NB4 (cell line): ENCODE data around the gene IL22RA1.

Source experiments
- CTCF ChIP-seq: IDR thresholded peaks from one replicate; pipeline ENCODE4 v1.5.1; 2012; ENCODE audit warnings: low read depth, low read length
- MAX ChIP-seq: IDR thresholded peaks from 2 replicates; pipeline ENCODE4 v1.6.1; 2011; ENCODE audit warnings: low read depth, low read length
- POLR2A ChIP-seq: IDR thresholded peaks from 2 replicates; pipeline ENCODE4 v1.6.1; 2011; ENCODE audit warnings: mild to moderate bottlenecking; ENCODE audit not compliant: insufficient read length; ENCODE audit errors: extremely low read depth

GRCh38 chr1:24114753-24115152, 28.2 kb downstream of the IL22RA1 start:
- no peak for TF ChIP-seq CTCF
- TF ChIP-seq POLR2A: no peak
- no peak for TF ChIP-seq MAX
